ENCODE results near the gene SSC5D.
A peak's percentile ranks its signal among the peaks of the same experiment; 100 is the strongest.

Gene SSC5D

DNA sequence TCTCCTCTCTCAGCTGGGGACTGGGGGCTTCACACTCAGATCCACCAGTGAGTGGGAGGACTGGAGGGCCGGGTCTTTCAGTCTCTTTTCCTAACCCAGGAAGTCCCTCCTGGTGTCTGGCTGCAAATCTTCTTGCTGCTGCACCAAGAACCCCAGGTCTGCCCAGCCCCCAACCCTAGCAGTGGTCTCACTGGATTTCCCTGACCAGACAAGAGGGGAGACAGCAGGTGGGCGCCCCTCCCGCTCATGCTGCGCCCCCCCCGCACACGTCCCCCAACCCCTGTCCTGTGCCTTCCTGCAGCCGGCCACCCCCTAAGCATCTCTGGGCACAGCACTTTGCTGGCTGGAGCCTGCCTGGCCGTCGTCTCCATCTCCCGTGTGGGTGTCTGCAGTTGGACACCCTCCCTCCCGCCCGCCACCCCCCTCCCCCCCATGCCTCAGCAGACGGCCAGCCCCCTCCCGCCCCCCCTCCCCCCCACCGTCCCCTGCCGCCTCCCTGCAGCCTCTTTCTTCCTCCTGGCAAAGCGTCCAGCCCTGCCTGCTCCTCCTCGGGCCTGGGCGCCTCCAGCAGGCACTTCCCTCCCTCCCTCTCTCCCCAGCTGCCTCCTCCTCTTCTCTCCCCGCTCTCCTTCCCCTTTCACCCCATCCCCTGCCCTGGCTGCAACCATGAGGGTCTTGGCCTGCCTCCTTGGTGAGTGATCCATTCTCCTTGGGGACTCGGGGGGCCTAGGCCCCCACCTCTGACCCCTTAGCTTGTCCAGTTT, at the start of gene SSC5D:
TSS of gene SSC5D (plus strand) at position 513 of the 764 bp plus-strand sequence. CDS start at position 667, 154 bp downstream.
- peak within 1 kb of the TSS; percentile 65 for H3K9ac ChIP-seq (ENCODE audit: low read length)
- H3K4me3 ChIP-seq (ENCODE audit: low read depth, low read length): peak within 1 kb of the TSS; percentile 60
- peak within 1 kb of the TSS; percentile 7; the same call in 1 of the 2 replicates for H3K27ac ChIP-seq (ENCODE audit: low read depth, low read length)
- peaks cover 4% of the 10 kb centered on the region for H3K36me3 ChIP-seq (ENCODE audit: control insufficient read depth, insufficient read depth, low read length)
- H3K27me3 ChIP-seq (ENCODE audit: control insufficient read depth, insufficient read depth, low read length): peaks cover 6% of the 10 kb centered on the region; the same call in 1 of the 2 replicates
- peaks cover 55% of the 10 kb centered on the region for H3K4me1 ChIP-seq (ENCODE audit: control insufficient read depth, insufficient read depth, low read length)
- no peaks in the 10 kb centered on the region for H3K9me3 ChIP-seq (ENCODE audit: control insufficient read depth, insufficient read depth, low read depth, low read length)

DNA sequence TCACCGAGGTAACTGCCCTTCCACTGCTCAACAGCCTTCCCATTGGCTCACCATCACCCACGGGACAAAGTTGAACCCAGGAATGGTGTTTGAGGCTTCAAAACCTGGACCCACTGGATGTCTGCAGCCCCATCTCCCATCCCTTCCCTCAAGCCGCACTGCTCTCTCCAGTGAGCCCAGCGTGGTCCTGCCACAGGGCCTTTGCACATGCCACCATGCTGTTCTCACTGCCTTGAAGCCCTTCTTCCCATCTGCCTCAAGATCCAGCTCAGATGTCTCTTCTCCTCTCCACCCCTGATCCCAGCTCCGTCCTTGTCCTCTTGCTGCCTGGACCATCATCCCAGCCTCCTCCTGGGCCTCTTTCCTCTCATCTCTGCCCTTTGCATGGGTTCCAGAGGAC, 49.2 kb upstream of the SSC5D start:
- Histone ChIP-seq H3K9ac (ENCODE audit: low read length) (no peak overlapping the region), H3K27me3 (ENCODE audit: control insufficient read depth, insufficient read depth, low read length) (peaks cover 73% of the 10 kb centered on the region), H3K9me3 (ENCODE audit: control insufficient read depth, insufficient read depth, low read depth, low read length) (no peaks in the 10 kb centered on the region), H3K4me3 (ENCODE audit: low read depth, low read length) (no peak overlapping the region), H3K27ac (ENCODE audit: low read depth, low read length) (no peak overlapping the region), H3K4me1 (ENCODE audit: control insufficient read depth, insufficient read depth, low read length) (peaks cover 7% of the 10 kb centered on the region), H3K36me3 (ENCODE audit: control insufficient read depth, insufficient read depth, low read length) (no peaks in the 10 kb centered on the region)

DNA sequence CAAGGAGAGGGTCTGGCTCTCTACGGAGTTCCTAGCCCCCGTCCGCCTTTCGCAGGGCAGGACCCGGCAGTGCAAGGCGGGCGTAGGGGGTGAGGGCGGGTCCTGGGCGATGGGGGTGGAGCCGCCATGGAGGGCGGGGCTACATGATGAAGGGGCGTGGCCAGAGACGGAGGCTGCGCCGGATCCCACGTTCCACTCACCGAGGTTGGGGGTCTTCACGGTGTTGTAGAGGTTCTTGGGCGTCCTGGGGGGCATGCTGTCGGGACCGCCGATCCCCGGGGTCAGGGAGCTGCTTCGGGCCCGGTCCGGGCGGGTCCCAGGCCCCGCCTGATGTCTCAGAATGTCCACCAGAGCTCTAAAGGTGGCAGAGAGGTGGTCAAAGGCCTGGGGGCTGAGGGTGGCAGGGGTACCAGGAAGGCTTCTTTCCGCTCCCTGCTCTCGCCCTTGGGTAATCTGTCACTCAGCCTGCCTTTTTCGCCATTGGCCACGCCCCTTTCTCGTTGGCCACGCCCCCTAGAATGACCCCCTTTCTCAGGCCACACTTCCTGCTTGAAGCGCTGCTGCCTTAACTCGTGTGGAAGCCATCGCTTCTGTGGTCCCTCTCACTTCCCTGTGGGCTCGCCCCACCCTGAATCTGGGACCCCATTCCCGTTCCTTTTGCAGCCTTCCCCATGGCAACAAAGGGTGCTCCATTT, 47.7 kb upstream of the SSC5D start:
- no peak overlapping the region for H3K27ac ChIP-seq (ENCODE audit: low read depth, low read length)
- H3K4me3 ChIP-seq (ENCODE audit: low read depth, low read length): peak overlapping the region; percentile 56
- peaks cover 78% of the 10 kb centered on the region for H3K27me3 ChIP-seq (ENCODE audit: control insufficient read depth, insufficient read depth, low read length)
- peaks cover 7% of the 10 kb centered on the region for H3K4me1 ChIP-seq (ENCODE audit: control insufficient read depth, insufficient read depth, low read length)
- H3K9ac ChIP-seq (ENCODE audit: low read length): no peak overlapping the region
- H3K9me3 ChIP-seq (ENCODE audit: control insufficient read depth, insufficient read depth, low read depth, low read length): no peaks in the 10 kb centered on the region
- H3K36me3 ChIP-seq (ENCODE audit: control insufficient read depth, insufficient read depth, low read length): no peaks in the 10 kb centered on the region

DNA sequence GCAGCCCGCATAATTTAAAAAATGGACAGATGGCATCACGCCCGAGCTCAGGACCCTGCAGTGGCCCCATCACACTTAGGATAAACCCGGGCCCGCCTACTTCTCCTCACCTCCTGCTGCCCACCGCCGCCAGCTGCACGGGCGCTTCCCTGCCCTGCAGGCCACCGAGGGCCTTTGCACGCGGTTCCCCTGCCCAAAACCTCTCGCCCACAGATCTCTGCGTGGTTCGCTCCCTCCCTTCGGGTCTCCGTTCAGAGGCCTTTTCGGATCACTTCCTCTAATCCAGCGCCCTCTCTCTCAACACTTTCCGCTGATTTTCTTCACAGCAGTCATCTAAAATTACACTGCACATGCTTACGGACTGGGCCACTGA, 46.9 kb upstream of the SSC5D start:
- Histone ChIP-seq H3K27ac (ENCODE audit: low read depth, low read length) (no peak overlapping the region), H3K36me3 (ENCODE audit: control insufficient read depth, insufficient read depth, low read length) (no peaks in the 10 kb centered on the region), H3K4me1 (ENCODE audit: control insufficient read depth, insufficient read depth, low read length) (peaks cover 7% of the 10 kb centered on the region), H3K9me3 (ENCODE audit: control insufficient read depth, insufficient read depth, low read depth, low read length) (no peaks in the 10 kb centered on the region), H3K9ac (ENCODE audit: low read length) (no peak overlapping the region), H3K27me3 (ENCODE audit: control insufficient read depth, insufficient read depth, low read length) (peaks cover 85% of the 10 kb centered on the region), H3K4me3 (ENCODE audit: low read depth, low read length) (peak overlapping the region; percentile 56)

DNA sequence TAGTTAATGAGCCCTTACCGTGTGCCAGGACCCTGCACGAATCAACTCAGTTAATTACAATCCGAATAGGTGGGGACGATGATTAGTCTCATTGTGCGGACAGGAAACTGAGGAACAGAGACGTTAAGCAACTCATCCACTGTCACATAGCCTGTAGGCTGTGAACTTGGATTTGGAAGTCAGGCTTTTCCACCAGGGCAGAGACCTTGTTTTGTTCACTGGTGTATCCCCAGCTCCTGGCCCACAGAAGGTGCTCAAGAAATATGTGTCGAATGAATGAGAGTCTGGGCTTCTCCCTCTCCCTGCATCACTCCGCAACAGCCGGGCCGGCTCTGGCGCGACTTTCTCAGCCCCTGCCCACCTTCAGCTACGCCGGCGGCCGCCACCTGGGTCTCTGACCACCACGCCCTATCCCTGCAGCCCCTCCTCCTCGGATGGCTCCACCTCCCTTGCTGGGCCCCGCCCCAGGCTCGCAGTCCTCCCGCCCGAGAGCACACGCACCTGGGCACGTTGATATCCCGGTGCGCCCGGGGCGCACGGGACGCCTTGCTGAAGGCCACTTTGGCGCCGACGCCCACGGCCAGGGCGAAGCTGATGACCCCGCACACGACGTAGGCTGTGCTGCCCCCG, 46.4 kb upstream of the SSC5D start:
- peak overlapping the region; percentile 56 for H3K4me3 ChIP-seq (ENCODE audit: low read depth, low read length)
- H3K9me3 ChIP-seq (ENCODE audit: control insufficient read depth, insufficient read depth, low read depth, low read length): no peaks in the 10 kb centered on the region
- H3K9ac ChIP-seq (ENCODE audit: low read length): no peak overlapping the region
- H3K4me1 ChIP-seq (ENCODE audit: control insufficient read depth, insufficient read depth, low read length): peaks cover 7% of the 10 kb centered on the region
- H3K27ac ChIP-seq (ENCODE audit: low read depth, low read length): no peak overlapping the region
- no peaks in the 10 kb centered on the region for H3K36me3 ChIP-seq (ENCODE audit: control insufficient read depth, insufficient read depth, low read length)
- H3K27me3 ChIP-seq (ENCODE audit: control insufficient read depth, insufficient read depth, low read length): peaks cover 90% of the 10 kb centered on the region

DNA sequence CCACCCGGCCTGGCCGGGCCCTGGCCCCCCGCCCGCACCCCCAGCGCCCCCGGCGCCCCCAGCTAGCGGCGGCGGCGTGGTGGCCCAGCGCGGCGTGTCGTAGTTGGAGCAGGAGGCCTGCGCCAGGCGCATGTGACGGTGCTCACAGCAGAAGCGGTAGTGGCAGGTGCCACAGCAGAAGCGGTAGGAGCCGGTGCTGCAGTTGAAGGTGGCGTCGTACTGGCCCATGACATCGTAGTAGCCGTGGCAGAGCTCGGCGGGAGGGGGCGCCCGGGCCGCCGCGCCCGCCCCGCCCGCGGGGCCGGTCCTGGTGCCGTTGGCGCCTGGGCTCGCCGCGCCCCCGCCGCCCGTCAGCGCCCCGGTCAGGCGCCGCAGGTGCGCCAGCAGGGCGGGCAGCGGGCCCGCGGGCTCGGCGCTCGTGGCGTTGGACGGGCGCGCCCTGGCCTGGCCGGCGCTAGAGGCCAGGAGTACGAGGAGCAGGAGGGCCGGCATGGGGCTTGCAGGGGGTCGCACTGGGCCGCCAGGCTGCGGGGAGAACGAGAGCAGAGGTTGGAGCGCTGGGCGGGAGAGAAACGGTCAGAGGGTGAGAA, 45.8 kb upstream of the SSC5D start:
- Histone ChIP-seq H3K36me3 (ENCODE audit: control insufficient read depth, insufficient read depth, low read length) (no peaks in the 10 kb centered on the region), H3K4me1 (ENCODE audit: control insufficient read depth, insufficient read depth, low read length) (peaks cover 7% of the 10 kb centered on the region), H3K9me3 (ENCODE audit: control insufficient read depth, insufficient read depth, low read depth, low read length) (no peaks in the 10 kb centered on the region), H3K9ac (ENCODE audit: low read length) (no peak overlapping the region), H3K27ac (ENCODE audit: low read depth, low read length) (no peak overlapping the region), H3K27me3 (ENCODE audit: control insufficient read depth, insufficient read depth, low read length) (peaks cover 97% of the 10 kb centered on the region), H3K4me3 (ENCODE audit: low read depth, low read length) (peak overlapping the region; percentile 55; the same call in 1 of the 2 replicates)

DNA sequence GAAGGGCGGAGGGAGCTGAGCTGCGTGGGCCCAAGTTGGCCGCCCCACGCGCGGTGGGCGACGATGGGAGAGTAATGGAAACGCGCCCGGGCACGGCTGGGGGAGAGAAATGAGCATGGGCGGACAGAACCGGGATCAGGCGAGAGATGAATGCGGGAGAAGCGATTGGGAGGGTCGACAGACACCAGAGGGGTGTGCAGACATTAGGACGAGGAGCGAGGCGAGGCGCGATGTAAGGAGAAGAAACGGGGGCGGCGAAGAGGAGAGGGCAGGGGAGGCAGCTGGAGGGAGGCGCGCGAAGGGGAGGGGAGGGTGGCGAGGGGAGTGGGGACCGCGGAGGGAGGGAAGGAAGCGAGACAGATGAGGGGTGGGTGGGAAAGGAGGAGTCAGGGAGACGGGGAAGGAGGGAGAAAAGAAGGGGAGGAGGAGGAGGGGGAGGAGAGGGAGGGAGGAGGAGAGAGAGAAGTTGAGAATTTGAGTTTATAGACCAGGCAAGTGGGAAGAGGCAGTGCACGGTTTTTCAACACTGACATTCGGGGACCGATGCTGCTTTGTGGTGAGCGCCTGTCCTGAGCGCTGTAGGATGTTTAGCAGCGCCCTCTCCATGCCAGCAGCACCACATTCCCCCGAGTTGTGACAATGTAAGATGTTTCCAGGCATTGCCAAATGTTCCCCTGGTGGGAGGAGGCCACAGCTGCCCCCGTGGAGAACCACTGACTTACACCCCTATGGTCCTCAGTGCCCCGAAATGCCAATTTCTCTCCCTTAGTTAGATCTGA, 45.0 kb upstream of the SSC5D start, which contains the start of gene SHISA7:
TSS of gene SHISA7 (minus strand) at position 256 of the 779 bp plus-strand sequence. CDS start 437 bp downstream, outside the sequence.
- Histone ChIP-seq H3K9me3 (ENCODE audit: control insufficient read depth, insufficient read depth, low read depth, low read length) (no peaks in the 10 kb centered on the region), H3K4me3 (ENCODE audit: low read depth, low read length) (peak within 1 kb of the TSS; percentile 56), H3K27ac (ENCODE audit: low read depth, low read length) (no peak within 1 kb of the TSS), H3K36me3 (ENCODE audit: control insufficient read depth, insufficient read depth, low read length) (no peaks in the 10 kb centered on the region), H3K4me1 (ENCODE audit: control insufficient read depth, insufficient read depth, low read length) (peaks cover 7% of the 10 kb centered on the region), H3K27me3 (ENCODE audit: control insufficient read depth, insufficient read depth, low read length) (peaks cover 99% of the 10 kb centered on the region), H3K9ac (ENCODE audit: low read length) (no peak within 1 kb of the TSS)

DNA sequence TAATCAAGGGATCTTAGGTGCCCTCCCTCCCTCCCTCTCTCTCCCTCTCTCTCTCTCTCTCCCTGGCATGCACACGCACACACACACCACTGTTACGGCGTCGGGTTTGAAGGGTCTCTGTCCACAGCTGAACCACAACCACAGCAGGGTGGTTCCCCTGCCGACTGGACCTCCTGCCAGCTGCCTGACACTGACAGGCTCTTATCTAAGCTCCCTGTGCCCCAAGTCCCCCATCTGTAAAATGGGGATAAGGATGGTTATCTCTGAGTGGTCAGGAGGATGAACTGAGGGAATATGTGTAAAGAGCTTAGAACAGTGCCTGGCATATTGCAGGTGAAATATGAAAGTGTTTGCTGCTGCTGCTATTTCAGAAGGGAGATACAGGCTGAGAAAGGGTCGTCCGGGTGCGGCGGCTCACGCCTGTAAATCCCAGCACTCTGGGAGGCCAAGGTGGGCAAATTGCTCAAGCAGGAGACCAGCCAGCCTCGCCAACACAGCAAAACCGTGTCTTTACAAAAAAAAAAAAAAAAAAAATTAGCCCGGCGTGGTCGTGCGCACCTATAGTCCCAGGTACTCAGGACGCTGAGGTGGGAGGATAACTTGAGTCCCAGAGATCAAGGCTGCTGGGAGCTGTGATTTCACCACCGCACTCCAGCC, 44.3 kb upstream of the SSC5D start:
- Histone ChIP-seq H3K27ac (ENCODE audit: low read depth, low read length) (no peak overlapping the region), H3K27me3 (ENCODE audit: control insufficient read depth, insufficient read depth, low read length) (peaks cover 99% of the 10 kb centered on the region), H3K9ac (ENCODE audit: low read length) (no peak overlapping the region), H3K36me3 (ENCODE audit: control insufficient read depth, insufficient read depth, low read length) (no peaks in the 10 kb centered on the region), H3K9me3 (ENCODE audit: control insufficient read depth, insufficient read depth, low read depth, low read length) (no peaks in the 10 kb centered on the region), H3K4me1 (ENCODE audit: control insufficient read depth, insufficient read depth, low read length) (peaks cover 7% of the 10 kb centered on the region), H3K4me3 (ENCODE audit: low read depth, low read length) (no peak overlapping the region)

DNA sequence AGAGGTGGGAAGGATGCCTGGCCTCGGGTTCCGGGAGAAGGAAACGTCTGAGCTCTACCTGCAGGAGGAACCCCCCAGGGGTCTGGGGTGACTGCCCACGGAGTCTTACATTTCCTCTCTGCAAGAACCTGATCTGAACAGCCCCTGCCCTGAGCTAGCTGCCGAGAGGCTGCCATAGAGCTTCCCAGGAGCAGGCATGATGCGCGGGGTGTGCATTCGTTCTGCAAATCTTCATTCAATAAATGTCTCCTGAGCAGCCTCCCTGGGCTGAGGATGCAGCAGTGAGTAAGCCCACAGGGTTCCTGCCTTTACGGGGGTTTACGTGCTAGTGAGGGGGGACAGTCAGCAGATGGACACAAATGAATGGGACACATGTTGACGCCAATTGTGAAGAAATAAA, 43.6 kb upstream of the SSC5D start:
- H3K27me3 ChIP-seq (ENCODE audit: control insufficient read depth, insufficient read depth, low read length): peaks cover 99% of the 10 kb centered on the region
- H3K4me3 ChIP-seq (ENCODE audit: low read depth, low read length): no peak overlapping the region
- H3K4me1 ChIP-seq (ENCODE audit: control insufficient read depth, insufficient read depth, low read length): peaks cover 7% of the 10 kb centered on the region
- H3K36me3 ChIP-seq (ENCODE audit: control insufficient read depth, insufficient read depth, low read length): no peaks in the 10 kb centered on the region
- H3K27ac ChIP-seq (ENCODE audit: low read depth, low read length): no peak overlapping the region
- no peak overlapping the region for H3K9ac ChIP-seq (ENCODE audit: low read length)
- H3K9me3 ChIP-seq (ENCODE audit: control insufficient read depth, insufficient read depth, low read depth, low read length): no peaks in the 10 kb centered on the region

DNA sequence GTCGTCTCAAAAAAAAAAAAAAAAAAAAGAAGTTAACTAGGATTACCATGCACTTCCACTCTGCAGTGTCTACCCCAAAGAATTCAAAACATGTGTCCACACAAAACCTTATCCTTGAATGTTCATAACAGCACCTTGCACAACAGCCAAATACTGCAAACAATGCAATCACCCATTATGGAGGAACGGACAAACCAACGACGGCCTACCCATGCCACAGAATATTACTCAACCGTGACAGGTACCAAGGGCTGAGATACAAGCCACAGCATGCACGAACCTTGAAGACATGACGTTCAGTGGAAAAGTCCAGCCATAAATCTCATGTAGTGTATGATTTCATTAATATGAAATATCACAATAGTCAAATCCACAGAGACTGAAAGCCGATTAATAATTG, 42.2 kb upstream of the SSC5D start:
- Histone ChIP-seq H3K4me3 (ENCODE audit: low read depth, low read length) (no peak overlapping the region), H3K4me1 (ENCODE audit: control insufficient read depth, insufficient read depth, low read length) (peaks cover 7% of the 10 kb centered on the region), H3K27ac (ENCODE audit: low read depth, low read length) (no peak overlapping the region), H3K9ac (ENCODE audit: low read length) (no peak overlapping the region), H3K36me3 (ENCODE audit: control insufficient read depth, insufficient read depth, low read length) (no peaks in the 10 kb centered on the region), H3K9me3 (ENCODE audit: control insufficient read depth, insufficient read depth, low read depth, low read length) (no peaks in the 10 kb centered on the region), H3K27me3 (ENCODE audit: control insufficient read depth, insufficient read depth, low read length) (peaks cover 98% of the 10 kb centered on the region)

Measured in HUES6 (cell line).